WTC11 (cell line): ENCODE measurements around the gene ZNF99. TPM values are rescaled to one million over a fixed set of nuclear protein-coding genes. Genes with fewer than 3 reads are reported as not detected.

Source experiments
- ATAC-seq: fragments of 200-7000 bp; cut with Tn5 transposase; 2 replicates; pipeline ENCODE4 v1.10.0; 2021; ENCODE audit warnings: mild to moderate bottlenecking, moderate library complexity
- CTCF ChIA-PET: fragments of 300-600 bp; sonication (Branson Sonifier 250); formaldehyde crosslinking; loops from one replicate; lab custom pipeline; 2021; ENCODE audit warnings: antibody characterized with exemption; lab: Charles Lee
- POLR2A ChIA-PET: fragments of 350-600 bp; sonication (Branson Sonifier 250); formaldehyde crosslinking; loops from one replicate; lab custom pipeline; 2021; ENCODE audit warnings: antibody characterized with exemption; lab: Charles Lee
- DNase-seq: peaks from one replicate; pipeline ENCODE4 v3.0.0; 2021; ENCODE audit warnings: low spot score
- H3K27ac Mint-ChIP-seq: 2 replicates; pipeline ENCODE4 v1.8.0; 2021; ENCODE audit warnings: mixed read lengths
- H3K27me3 Mint-ChIP-seq: 2 replicates; pipeline ENCODE4 v1.8.0; 2021; ENCODE audit warnings: low read depth, mild to moderate bottlenecking, moderate library complexity, mixed read lengths
- H3K36me3 Mint-ChIP-seq: 2 replicates; pipeline ENCODE4 v1.8.0; 2021; ENCODE audit warnings: mixed read lengths
- H3K4me1 Mint-ChIP-seq: 2 replicates; pipeline ENCODE4 v1.8.0; 2022; ENCODE audit warnings: mixed read lengths
- H3K4me3 Mint-ChIP-seq: 2 replicates; pipeline ENCODE4 v1.8.0; 2021; ENCODE audit warnings: mild to moderate bottlenecking, moderate library complexity, mixed read lengths
- H3K9me3 Mint-ChIP-seq: 2 replicates; pipeline ENCODE4 v1.8.0; 2021; ENCODE audit warnings: mixed read lengths
- AFF4 ChIP-seq: sonication (generic); formaldehyde crosslinking; IDR thresholded peaks from 2 replicates; pipeline ENCODE4 v1.8.1; 2023; ENCODE audit warnings: mild to moderate bottlenecking, missing genetic modification reagents, borderline replicate concordance
- ARID4B ChIP-seq: sonication (generic); formaldehyde crosslinking; IDR thresholded peaks from 2 replicates; pipeline ENCODE4 v1.8.0; 2023; ENCODE audit warnings: missing genetic modification reagents, mild to moderate bottlenecking, borderline replicate concordance
- CDX4 ChIP-seq: fragments of 250-450 bp; sonication (Bioruptor Pico); IDR thresholded peaks from 2 replicates; pipeline ENCODE4 v1.9.0; 2021; ENCODE audit warnings: moderate library complexity, mild to moderate bottlenecking, inconsistent platforms, borderline replicate concordance
- CREB1 ChIP-seq: sonication (generic); formaldehyde crosslinking; IDR thresholded peaks from 2 replicates; pipeline ENCODE4 v1.8.0; 2023; ENCODE audit warnings: mild to moderate bottlenecking, missing genetic modification reagents
- FOXJ3 ChIP-seq: sonication (generic); formaldehyde crosslinking; IDR thresholded peaks from 2 replicates; pipeline ENCODE4 v1.9.0; 2021; ENCODE audit warnings: missing genetic modification reagents, mild to moderate bottlenecking, borderline replicate concordance
- GABPB1 ChIP-seq: sonication (generic); formaldehyde crosslinking; IDR thresholded peaks from 2 replicates; pipeline ENCODE4 v1.8.1; 2023; ENCODE audit warnings: mild to moderate bottlenecking, missing genetic modification reagents
- JAZF1 ChIP-seq: fragments of 250-450 bp; sonication (Bioruptor Pico); IDR thresholded peaks from 2 replicates; pipeline ENCODE4 v1.9.0; 2021; ENCODE audit warnings: moderate library complexity, mild to moderate bottlenecking, inconsistent platforms
- MXD4 ChIP-seq: fragments of 250-450 bp; sonication (Bioruptor Pico); IDR thresholded peaks from 2 replicates; pipeline ENCODE4 v1.8.0; 2021; ENCODE audit warnings: mild to moderate bottlenecking, moderate library complexity, borderline replicate concordance
- NFYB ChIP-seq: sonication (generic); formaldehyde crosslinking; conservative IDR thresholded peaks from 2 replicates; pipeline ENCODE4 v1.8.0; 2022; ENCODE audit warnings: low read depth, missing genetic modification reagents
- SP1 ChIP-seq: sonication (generic); formaldehyde crosslinking; conservative IDR thresholded peaks from 2 replicates; pipeline ENCODE4 v1.8.1; 2022; ENCODE audit warnings: missing genetic modification reagents
- TP53 ChIP-seq: sonication (generic); formaldehyde crosslinking; IDR thresholded peaks from 2 replicates; pipeline ENCODE4 v1.8.1; 2023; ENCODE audit warnings: mild to moderate bottlenecking, missing genetic modification reagents
- ZMAT4 ChIP-seq: fragments of 250-450 bp; sonication (Bioruptor Pico); IDR thresholded peaks from 2 replicates; pipeline ENCODE4 v1.9.0; 2021; ENCODE audit warnings: mild to moderate bottlenecking
- ZNF138 ChIP-seq: sonication (generic); formaldehyde crosslinking; conservative IDR thresholded peaks from 2 replicates; pipeline ENCODE4 v1.8.1; 2022; ENCODE audit warnings: mild to moderate bottlenecking, moderate library complexity, missing genetic modification reagents
- ZNF219 ChIP-seq: sonication (generic); formaldehyde crosslinking; IDR thresholded peaks from 2 replicates; pipeline ENCODE4 v1.8.0; 2023; ENCODE audit warnings: missing genetic modification reagents, mild to moderate bottlenecking, borderline replicate concordance
- ZNF232 ChIP-seq: sonication (generic); formaldehyde crosslinking; IDR thresholded peaks from 2 replicates; pipeline ENCODE4 v1.8.0; 2022; ENCODE audit warnings: mild to moderate bottlenecking, missing genetic modification reagents
- ZNF532 ChIP-seq: fragments of 250-450 bp; sonication (Bioruptor Pico); IDR thresholded peaks from 2 replicates; pipeline ENCODE4 v1.9.0; 2021; ENCODE audit warnings: mild to moderate bottlenecking, borderline replicate concordance
- ZSCAN18 ChIP-seq: fragments of 250-450 bp; sonication (Bioruptor Pico); IDR thresholded peaks from 2 replicates; pipeline ENCODE4 v2.1.2; 2022; ENCODE audit warnings: mild to moderate bottlenecking, moderate library complexity
- total RNA-seq: library from RNA; stranded (reverse); gene quantifications from 3 replicates; pipeline ENCODE4 v1.2.3, GENCODE V29; 2021

ZNF99 gene
- total RNA-seq, 1 experiment from 2014 or later = not detected

- Mint-ChIP-seq H3K36me3 (peaks cover 46% of the 10 kb centered on the region), H3K4me1 (no peaks in the 10 kb centered on the region), H3K27ac (no peak overlapping the region), H3K9me3 (peaks cover 46% of the 10 kb centered on the region), H3K27me3 (no peaks in the 10 kb centered on the region), H3K4me3 (no peak overlapping the region)
- ChIA-PET POLR2A (no interaction called here), CTCF (no interaction called here)
- DNase-seq (no peak), ATAC-seq (no peak)
- TF ChIP-seq ZSCAN18 (CRISPR knock-in tag) (no peak), ZNF219 (CRISPR knock-in tag) (no peak), ZNF138 (CRISPR knock-in tag) (no peak), TP53 (CRISPR knock-in tag) (no peak), MXD4 (no peak), JAZF1 (no peak), CDX4 (CRISPR knock-in tag) (no peak), NFYB (CRISPR knock-in tag) (no peak), SP1 (CRISPR knock-in tag) (no peak), ZNF532 (CRISPR knock-in tag) (no peak), ZNF232 (CRISPR knock-in tag) (no peak), GABPB1 (CRISPR knock-in tag) (no peak), ARID4B (CRISPR knock-in tag) (no peak), ZMAT4 (no peak), AFF4 (CRISPR knock-in tag) (no peak), FOXJ3 (CRISPR knock-in tag) (no peak), CREB1 (no peak)
Measured at GRCh38 chr19:22806418-22806817, 22.5 kb upstream of the ZNF99 start.
